Measurements from ENCODE around the gene LILRB1. TPM values are rescaled to one million over a fixed set of nuclear protein-coding genes. Genes with fewer than 3 reads are reported as not detected.
"Not testable (repeated sequence)": the region's sequence is repeated elsewhere in the genome, so short reads cannot be mapped to it uniquely, and the experiment has no call there.

LILRB1 gene
- not detected for polyA plus RNA-seq (2013, experiment 1 of 2)
- not detected for polyA plus RNA-seq (2013, experiment 2 of 2)

- not testable (repeated sequence) for H3K4me1 ChIP-seq (ENCODE audit: insufficient read depth, low read length); H3K9ac ChIP-seq (ENCODE audit: low read depth, low read length); H3K4me3 ChIP-seq (ENCODE audit: low read length); H3K36me3 ChIP-seq (ENCODE audit: insufficient read depth, low read length); H3K27me3 ChIP-seq (ENCODE audit: insufficient read depth, low read length); H3K27ac ChIP-seq (ENCODE audit: low read depth, low read length)
- H3K9me3 ChIP-seq (ENCODE audit: insufficient read depth, low read depth, low read length), result peaks cover 68% of the 10 kb centered on the region
- 76% methylated on average over 9 of the region's 9 CpGs for WGBS
Observed at GRCh38 chr19:54630262-54630661, at the start of gene LILRB1. LILRB1 (plus strand) TSS chr19:54630484; CDS start chr19:54631074, 590 bp downstream.

GRCh38 chr19:54586397-54586796 lies 43.9 kb upstream of the LILRB1 start:
- no peaks in the 10 kb centered on the region for H3K36me3 ChIP-seq (ENCODE audit: insufficient read depth, low read length)
- 76% methylated on average over 5 of the region's 5 CpGs for WGBS
- no peak overlapping the region for H3K9ac ChIP-seq (ENCODE audit: low read depth, low read length)
- H3K4me1 ChIP-seq (ENCODE audit: insufficient read depth, low read length), result no peaks in the 10 kb centered on the region
- no peak overlapping the region for H3K4me3 ChIP-seq (ENCODE audit: low read length)
- no peaks in the 10 kb centered on the region for H3K27me3 ChIP-seq (ENCODE audit: insufficient read depth, low read length)
- peaks cover 65% of the 10 kb centered on the region for H3K9me3 ChIP-seq (ENCODE audit: insufficient read depth, low read depth, low read length)
- H3K27ac ChIP-seq (ENCODE audit: low read depth, low read length), result no peak overlapping the region

GRCh38 chr19:54587026-54587425 lies 43.3 kb upstream of the LILRB1 start:
- Histone ChIP-seq H3K9me3 (ENCODE audit: insufficient read depth, low read depth, low read length) (peaks cover 70% of the 10 kb centered on the region), H3K4me3 (ENCODE audit: low read length) (no peak overlapping the region), H3K4me1 (ENCODE audit: insufficient read depth, low read length) (no peaks in the 10 kb centered on the region), H3K27ac (ENCODE audit: low read depth, low read length) (no peak overlapping the region), H3K36me3 (ENCODE audit: insufficient read depth, low read length) (no peaks in the 10 kb centered on the region), H3K9ac (ENCODE audit: low read depth, low read length) (no peak overlapping the region), H3K27me3 (ENCODE audit: insufficient read depth, low read length) (no peaks in the 10 kb centered on the region)
- 65% methylated on average over 7 of the region's 7 CpGs for WGBS

- peaks cover 80% of the 10 kb centered on the region for H3K9me3 ChIP-seq (ENCODE audit: insufficient read depth, low read depth, low read length)
- not testable (repeated sequence) for H3K27me3 ChIP-seq (ENCODE audit: insufficient read depth, low read length); H3K4me1 ChIP-seq (ENCODE audit: insufficient read depth, low read length); H3K27ac ChIP-seq (ENCODE audit: low read depth, low read length); H3K36me3 ChIP-seq (ENCODE audit: insufficient read depth, low read length); H3K9ac ChIP-seq (ENCODE audit: low read depth, low read length); H3K4me3 ChIP-seq (ENCODE audit: low read length)
- 62% methylated on average over 6 of the region's 6 CpGs for WGBS
Observed at GRCh38 chr19:54593445-54593844, 36.8 kb upstream of the LILRB1 start, which contains the start of gene LILRA1. LILRA1 (plus strand) TSS chr19:54593632; CDS start chr19:54594245, 613 bp downstream.

GRCh38 chr19:54593931-54594626 lies 36.2 kb upstream of the LILRB1 start:
- not testable (repeated sequence) for H3K4me3 ChIP-seq (ENCODE audit: low read length); H3K4me1 ChIP-seq (ENCODE audit: insufficient read depth, low read length); H3K27me3 ChIP-seq (ENCODE audit: insufficient read depth, low read length); H3K36me3 ChIP-seq (ENCODE audit: insufficient read depth, low read length); H3K27ac ChIP-seq (ENCODE audit: low read depth, low read length); H3K9ac ChIP-seq (ENCODE audit: low read depth, low read length)
- WGBS, result 80% methylated on average over 9 of the region's 9 CpGs
- peaks cover 76% of the 10 kb centered on the region for H3K9me3 ChIP-seq (ENCODE audit: insufficient read depth, low read depth, low read length)

- 91% methylated on average over 5 of the region's 5 CpGs for WGBS
- H3K9ac ChIP-seq (ENCODE audit: low read depth, low read length), result no peak overlapping the region
- no peaks in the 10 kb centered on the region for H3K27me3 ChIP-seq (ENCODE audit: insufficient read depth, low read length)
- no peaks in the 10 kb centered on the region for H3K4me1 ChIP-seq (ENCODE audit: insufficient read depth, low read length)
- no peak overlapping the region for H3K4me3 ChIP-seq (ENCODE audit: low read length)
- peaks cover 76% of the 10 kb centered on the region for H3K9me3 ChIP-seq (ENCODE audit: insufficient read depth, low read depth, low read length)
- H3K27ac ChIP-seq (ENCODE audit: low read depth, low read length), result no peak overlapping the region
- no peaks in the 10 kb centered on the region for H3K36me3 ChIP-seq (ENCODE audit: insufficient read depth, low read length)
Observed at GRCh38 chr19:54594737-54595136, 35.5 kb upstream of the LILRB1 start.

- not testable (repeated sequence) for H3K9ac ChIP-seq (ENCODE audit: low read depth, low read length); H3K27ac ChIP-seq (ENCODE audit: low read depth, low read length); H3K36me3 ChIP-seq (ENCODE audit: insufficient read depth, low read length); H3K4me3 ChIP-seq (ENCODE audit: low read length); H3K27me3 ChIP-seq (ENCODE audit: insufficient read depth, low read length); H3K4me1 ChIP-seq (ENCODE audit: insufficient read depth, low read length)
- H3K9me3 ChIP-seq (ENCODE audit: insufficient read depth, low read depth, low read length), result peaks cover 77% of the 10 kb centered on the region
- 86% methylated on average over 26 of the region's 26 CpGs for WGBS
Observed at GRCh38 chr19:54595680-54596436, 34.4 kb upstream of the LILRB1 start.

- 68% methylated on average over 5 of the region's 5 CpGs for WGBS
- Histone ChIP-seq H3K9ac (ENCODE audit: low read depth, low read length) (no peak overlapping the region), H3K36me3 (ENCODE audit: insufficient read depth, low read length) (no peaks in the 10 kb centered on the region), H3K4me1 (ENCODE audit: insufficient read depth, low read length) (no peaks in the 10 kb centered on the region), H3K9me3 (ENCODE audit: insufficient read depth, low read depth, low read length) (peaks cover 81% of the 10 kb centered on the region), H3K27ac (ENCODE audit: low read depth, low read length) (no peak overlapping the region), H3K4me3 (ENCODE audit: low read length) (no peak overlapping the region), H3K27me3 (ENCODE audit: insufficient read depth, low read length) (no peaks in the 10 kb centered on the region)
Observed at GRCh38 chr19:54600212-54600611, 30.1 kb upstream of the LILRB1 start.

GRCh38 chr19:54606230-54606629 lies 24.1 kb upstream of the LILRB1 start:
- Histone ChIP-seq H3K4me3 (ENCODE audit: low read length) (no peak overlapping the region), H3K27ac (ENCODE audit: low read depth, low read length) (no peak overlapping the region), H3K27me3 (ENCODE audit: insufficient read depth, low read length) (no peaks in the 10 kb centered on the region), H3K9ac (ENCODE audit: low read depth, low read length) (no peak overlapping the region), H3K4me1 (ENCODE audit: insufficient read depth, low read length) (no peaks in the 10 kb centered on the region), H3K36me3 (ENCODE audit: insufficient read depth, low read length) (no peaks in the 10 kb centered on the region), H3K9me3 (ENCODE audit: insufficient read depth, low read depth, low read length) (peaks cover 98% of the 10 kb centered on the region)
- WGBS, result 67% methylated on average over 3 of the region's 4 CpGs

GRCh38 chr19:54606891-54607784 lies 23.1 kb upstream of the LILRB1 start:
- Histone ChIP-seq H3K9ac (ENCODE audit: low read depth, low read length) (no peak overlapping the region), H3K4me3 (ENCODE audit: low read length) (no peak overlapping the region), H3K27ac (ENCODE audit: low read depth, low read length) (no peak overlapping the region), H3K4me1 (ENCODE audit: insufficient read depth, low read length) (no peaks in the 10 kb centered on the region), H3K9me3 (ENCODE audit: insufficient read depth, low read depth, low read length) (peaks cover 100% of the 10 kb centered on the region), H3K27me3 (ENCODE audit: insufficient read depth, low read length) (no peaks in the 10 kb centered on the region), H3K36me3 (ENCODE audit: insufficient read depth, low read length) (no peaks in the 10 kb centered on the region)
- 75% methylated on average over 16 of the region's 16 CpGs for WGBS

- Histone ChIP-seq H3K36me3 (ENCODE audit: insufficient read depth, low read length) (no peaks in the 10 kb centered on the region), H3K9ac (ENCODE audit: low read depth, low read length) (no peak overlapping the region), H3K27me3 (ENCODE audit: insufficient read depth, low read length) (no peaks in the 10 kb centered on the region), H3K4me1 (ENCODE audit: insufficient read depth, low read length) (no peaks in the 10 kb centered on the region), H3K27ac (ENCODE audit: low read depth, low read length) (no peak overlapping the region), H3K9me3 (ENCODE audit: insufficient read depth, low read depth, low read length) (peaks cover 98% of the 10 kb centered on the region), H3K4me3 (ENCODE audit: low read length) (no peak overlapping the region)
- WGBS, result 64% methylated on average over 5 of the region's 5 CpGs
Observed at GRCh38 chr19:54607785-54608150, 22.5 kb upstream of the LILRB1 start.
